Lung (tissue), 16 donors: ENCODE measurements around the gene HBM. TPM values are rescaled to one million over a fixed set of nuclear protein-coding genes. Genes with fewer than 3 reads are reported as not detected.

ENCODE experiments used
- ATAC-seq: fragments of 200-7000 bp; cut with Tn5 transposase; one replicate; pipeline ENCODE4 v1.9.1; 2020; ENCODE audit warnings: moderate number of reproducible peaks; ENCODE audit not compliant: insufficient read depth, low FRiP score
- DNase-seq, 3 donors: peaks; one replicate each; pipeline ENCODE4 v3.0.0-alpha.2; 2013 to 2017
- H3K27ac ChIP-seq, 2 donors: one replicate each; pipeline ENCODE4 v1.5.1; 2013; ENCODE audit warnings: mild to moderate bottlenecking in 2 of 2, moderate library complexity in 2 of 2, control low read depth in 1 of 2, inconsistent platforms in 1 of 2, low read depth in 1 of 2, low read length in 1 of 2
- H3K27me3 ChIP-seq, 3 donors: one replicate each; pipeline ENCODE4 v1.5.1; 2013; ENCODE audit warnings: low read length in 2 of 3; ENCODE audit not compliant: control insufficient read depth in 3 of 3, insufficient read depth in 3 of 3
- H3K36me3 ChIP-seq, 4 donors: one replicate each; pipeline ENCODE4 v1.5.1; 2013; ENCODE audit warnings: low read length in 4 of 4, mild to moderate bottlenecking in 1 of 4, moderate library complexity in 1 of 4; ENCODE audit not compliant: control insufficient read depth in 4 of 4, insufficient read depth in 4 of 4
- H3K4me1 ChIP-seq, 5 donors: one replicate each; pipeline ENCODE4 v1.5.1; 2013; ENCODE audit warnings: low read length in 5 of 5, mild to moderate bottlenecking in 2 of 5, moderate library complexity in 1 of 5; ENCODE audit not compliant: control insufficient read depth in 5 of 5, insufficient read depth in 5 of 5
- H3K4me3 ChIP-seq: one replicate; pipeline ENCODE4 v1.5.1; 2013; ENCODE audit warnings: mild to moderate bottlenecking, control low read depth, moderate library complexity
- H3K9ac ChIP-seq, 2 donors: one replicate each; pipeline ENCODE4 v1.5.1; 2013; ENCODE audit warnings: low read length in 2 of 2, control low read depth in 1 of 2; ENCODE audit not compliant: insufficient read depth in 1 of 2
- H3K9me3 ChIP-seq, 4 donors: one replicate each; pipeline ENCODE4 v1.5.1; 2013; ENCODE audit warnings: low read length in 3 of 4, mild to moderate bottlenecking in 1 of 4, moderate library complexity in 1 of 4; ENCODE audit not compliant: control insufficient read depth in 4 of 4, insufficient read depth in 3 of 4
- CTCF ChIP-seq: IDR thresholded peaks from 2 replicates; pipeline ENCODE4 v1.5.1; 2012; ENCODE audit warnings: mild to moderate bottlenecking; ENCODE audit errors: control extremely low read depth, extremely low read depth
- WGBS, 2 donors: extraction: QIAGEN DNeasy Blood & Tissue Kit; methylation state at CpG; one replicate each; pipeline ENCODE4 v1.1.7; 2013; 5-methylcytosine and 5-hydroxymethylcytosine counted together
- long read RNA-seq, 5 donors: transcript quantifications; one replicate each; lab custom pipeline, GENCODE V29; 2026
- polyA plus RNA-seq, 2 donors: library from polyadenylated mRNA; stranded (reverse); fragments of 200-250 nt; gene quantifications; one replicate each; pipeline ENCODE4 v1.2.1, GENCODE V29; 2013
- total RNA-seq, 2 donors: library from RNA; depleted of rRNA in 1 of 2; stranded (reverse); fragments of >200 nt in 1 of 2; gene quantifications; one replicate each; pipeline ENCODE4 v1.2.1, GENCODE V29; 2014 to 2021
- donor health status: control.
- donor health status: control.
- donor health status: Bipolar disorder and iron deficiency.
- donor health status: healthy.
- donor health status: DM: yes; HTN: yes; CAD: no.

Gene HBM
- total RNA-seq (10 to 100 TPM in 1 of 2 donors, under 1 TPM in 1; 0.61 to 45.7 TPM), polyA plus RNA-seq (under 1 TPM in 1 of 2 donors, not detected in 1; 0.73 TPM)
- long read RNA-seq, donor 1, transcript HBM-201 (3 exons, 506 nt): major isoform, 13 of 13 reads
- long read RNA-seq, donor 1, partial matches to known transcripts: 0 of 13 reads
- long read RNA-seq, donor 1, other reads (novel, unspliced or antisense): 0 of 13 reads
- long read RNA-seq, donor 2, transcript HBM-201 (3 exons, 506 nt): major isoform, 8 of 8 reads
- long read RNA-seq, donor 2, partial matches to known transcripts: 0 of 8 reads
- long read RNA-seq, donor 2, other reads (novel, unspliced or antisense): 0 of 8 reads
- long read RNA-seq, donor 3, partial matches to known transcripts: 0 of 3 reads
- long read RNA-seq, donor 3, other reads (novel, unspliced or antisense): 0 of 3 reads
- long read RNA-seq, donor 4, transcript HBM-201 (3 exons, 506 nt): major isoform, 16 of 21 reads
- long read RNA-seq, donor 4, partial matches to known transcripts: 5 of 21 reads
- long read RNA-seq, donor 4, other reads (novel, unspliced or antisense): 0 of 21 reads
- long read RNA-seq, donor 5, transcript HBM-201 (3 exons, 506 nt): major isoform, 12 of 12 reads
- long read RNA-seq, donor 5, partial matches to known transcripts: 0 of 12 reads
- long read RNA-seq, donor 5, other reads (novel, unspliced or antisense): 0 of 12 reads

DNA sequence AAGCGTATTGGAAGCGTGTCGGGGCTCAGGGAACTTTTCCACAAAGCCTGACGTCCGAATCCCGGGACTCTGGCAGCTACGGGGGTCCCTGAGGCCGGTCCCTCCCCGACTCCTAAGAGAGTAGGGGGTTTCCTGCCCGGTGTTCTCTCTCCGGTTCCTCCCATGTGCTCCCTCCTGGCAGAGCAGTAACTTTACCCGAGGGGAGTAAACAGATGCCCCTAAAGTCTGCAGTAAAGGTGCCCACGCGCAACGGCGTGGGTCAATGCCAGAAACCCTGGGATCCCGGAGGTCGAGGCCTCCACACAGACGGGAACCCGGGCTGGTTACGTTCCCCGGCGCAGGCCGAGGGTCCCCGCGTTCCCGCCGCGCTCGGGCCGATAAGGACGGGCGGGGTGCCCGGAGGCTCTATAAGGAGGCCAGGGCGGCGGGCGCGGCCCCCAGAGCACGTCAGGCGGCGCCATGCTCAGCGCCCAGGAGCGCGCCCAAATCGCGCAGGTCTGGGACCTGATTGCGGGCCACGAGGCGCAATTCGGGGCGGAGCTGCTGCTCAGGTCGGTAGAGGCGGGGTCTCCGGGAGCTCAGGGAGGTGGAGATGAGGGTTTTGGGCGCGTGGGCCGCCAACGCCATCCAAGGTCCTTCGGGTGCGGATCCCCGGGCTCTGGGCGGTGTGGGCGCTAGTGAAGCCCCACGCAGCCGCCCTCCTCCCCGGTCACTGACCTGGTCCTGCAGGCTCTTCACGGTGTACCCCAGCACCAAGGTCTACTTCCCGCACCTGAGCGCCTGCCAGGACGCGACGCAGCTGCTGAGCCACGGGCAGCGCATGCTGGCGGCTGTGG lies at the start of gene HBM:
TSS of gene HBM (plus strand) at position 440 of the 836 bp plus-strand sequence. CDS start at position 460, 20 bp downstream.
- no peak within 1 kb of the TSS for H3K4me3 ChIP-seq

DNA sequence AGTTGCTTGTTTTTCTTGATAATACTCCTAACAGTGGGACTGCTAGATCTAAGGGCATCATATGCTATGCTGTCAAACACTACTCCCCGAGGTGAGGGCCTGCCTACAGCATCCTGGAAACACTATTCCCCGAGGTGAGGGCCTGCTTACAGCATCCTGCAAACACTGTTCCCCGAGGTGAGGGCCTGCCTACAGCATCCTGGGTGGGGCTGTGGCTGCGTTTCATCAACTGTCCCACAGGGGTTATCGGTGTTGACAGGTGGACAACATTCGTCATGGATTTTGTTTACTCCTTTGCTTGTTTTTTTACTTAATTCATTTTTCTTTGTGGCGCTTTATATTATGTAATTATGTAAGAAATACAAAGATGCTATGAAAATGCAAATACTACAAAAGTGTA lies 49.8 kb upstream of the HBM start:
- Histone ChIP-seq H3K4me3 (no peak overlapping the region), H3K9ac (no peak overlapping the region), H3K36me3 (peaks cover 7 to 26% (median 14%) of the 10 kb centered on the region in 4 donors), H3K9me3 (no peaks in the 10 kb centered on the region), H3K27ac (no peak overlapping the region), H3K27me3 (no peaks in the 10 kb centered on the region), H3K4me1 (peaks cover 0 to 3% (median 0%) of the 10 kb centered on the region in 5 donors)
- 80 to 82% methylated on average over 7 of the region's 7 CpGs for WGBS, 2 donors
- TF ChIP-seq CTCF: no peak
- DNase-seq: no peak
- ATAC-seq: no peak

More for the DNA sequence above, at the start of gene HBM:
- Histone ChIP-seq H3K27ac (no peak within 1 kb of the TSS), H3K4me1 (peaks cover 0 to 12% (median 0%) of the 10 kb centered on the region in 5 donors), H3K27me3 (peaks cover 5 to 66% (median 42%) of the 10 kb centered on the region in 3 donors), H3K9me3 (peaks cover 0 to 2% (median 0%) of the 10 kb centered on the region in 4 donors), H3K9ac (no peak within 1 kb of the TSS), H3K36me3 (no peaks in the 10 kb centered on the region)
- 3 to 4% methylated on average over 71 to 75 of the region's 75 CpGs for WGBS, 2 donors
- ATAC-seq (no peak), DNase-seq (no peak)
- no peak for TF ChIP-seq CTCF

GRCh38 chr16:117379-118365 lies 48.1 kb upstream of the HBM start:
- H3K4me1 ChIP-seq: peaks cover 0 to 3% (median 0%) of the 10 kb centered on the region in 5 donors
- DNase-seq (peak; percentile 71 to 83 (median 78)), ATAC-seq (peak; percentile 67)
- H3K9me3 ChIP-seq: no peaks in the 10 kb centered on the region
- H3K27ac ChIP-seq: no peak overlapping the region
- H3K27me3 ChIP-seq: no peaks in the 10 kb centered on the region
- WGBS, 2 donors: 63 to 67% methylated on average over 19 of the region's 19 CpGs
- no peak overlapping the region for H3K9ac ChIP-seq
- H3K36me3 ChIP-seq: peaks cover 0 to 18% (median 11%) of the 10 kb centered on the region in 4 donors
- TF ChIP-seq CTCF: peak; percentile 22
- no peak overlapping the region for H3K4me3 ChIP-seq
